Activated CD4-positive, alpha-beta T cell treated with anti-CD3 and anti-CD28 coated beads, Interleukin-2, Interleukin-6, amounts not matched to agents 100 ng/mL and 50 ng/mL, durations not matched to agents 16 hours and 8 hours (primary cell): Measurements from ENCODE around the gene NAB2.
A peak's percentile ranks its signal among the peaks of the same experiment; 100 is the strongest.
"Not testable (repeated sequence)": the region's sequence is repeated elsewhere in the genome, so short reads cannot be mapped to it uniquely, and the experiment has no call there.

Source experiments
- DNase-seq: peaks from one replicate; pipeline ENCODE4 v3.0.0-alpha.2; 2020

The NAB2 gene

DNA sequence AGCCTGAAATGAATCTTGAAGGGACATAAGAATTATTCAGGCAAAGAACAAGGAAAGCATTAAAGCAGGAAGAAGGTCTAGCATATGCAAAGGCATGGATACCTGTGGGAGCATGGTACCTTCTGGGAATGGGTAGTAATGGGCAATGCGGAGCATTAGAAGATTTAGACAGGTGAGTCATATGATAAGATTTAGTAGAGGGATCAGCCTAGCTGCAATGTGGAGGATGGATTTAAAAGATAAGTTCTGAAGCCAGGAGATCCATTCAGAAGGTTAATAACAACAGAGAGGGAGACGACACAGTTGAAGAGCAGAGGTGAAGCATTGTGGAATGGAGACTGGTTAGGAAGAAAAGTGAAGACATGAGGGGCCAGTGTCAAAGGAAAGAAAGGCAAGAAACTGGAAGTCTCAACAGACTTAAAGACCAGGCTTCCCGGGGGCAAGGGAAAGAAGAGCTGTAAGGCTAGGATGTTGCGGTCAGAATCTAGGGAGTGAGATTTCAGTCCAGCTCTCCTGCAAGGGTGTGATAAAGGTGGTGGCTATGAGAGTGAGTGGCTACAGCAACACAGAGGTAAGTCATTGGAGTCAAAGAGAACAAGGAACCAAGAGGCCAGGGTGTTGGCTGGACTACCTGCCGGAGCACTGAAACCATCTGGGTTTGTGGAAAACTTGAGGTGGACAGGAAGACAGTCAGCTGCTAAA, 27.8 kb downstream of the NAB2 start:
- DNase-seq: no peak

DNA sequence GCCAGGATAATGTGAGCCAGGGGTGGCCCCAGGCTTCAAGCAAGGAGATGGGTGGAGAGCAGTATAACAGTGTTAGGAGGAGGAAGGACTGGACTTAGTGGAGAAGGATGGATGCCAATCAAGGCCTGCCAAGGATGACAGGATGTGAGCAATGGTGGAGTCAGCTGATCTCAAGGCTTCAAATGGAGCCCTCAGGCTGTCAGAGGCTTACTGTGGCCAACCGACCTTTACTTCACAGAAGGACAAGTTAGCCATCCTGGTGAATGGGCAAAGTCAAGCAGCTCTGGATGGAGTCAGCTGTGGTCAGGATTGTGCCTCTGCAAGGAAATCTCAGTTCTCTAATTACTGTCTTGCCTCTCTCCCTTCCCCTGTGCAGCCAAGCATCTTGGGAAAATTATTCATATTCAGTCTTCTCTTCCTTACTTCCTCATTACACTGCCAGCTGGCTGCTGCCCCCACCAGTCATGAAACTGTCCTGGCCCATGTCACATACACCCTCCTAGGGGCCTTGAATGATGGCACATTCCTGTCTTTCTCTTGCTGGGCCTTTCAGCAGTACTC, 29.9 kb downstream of the NAB2 start:
- DNase-seq: no peak

DNA sequence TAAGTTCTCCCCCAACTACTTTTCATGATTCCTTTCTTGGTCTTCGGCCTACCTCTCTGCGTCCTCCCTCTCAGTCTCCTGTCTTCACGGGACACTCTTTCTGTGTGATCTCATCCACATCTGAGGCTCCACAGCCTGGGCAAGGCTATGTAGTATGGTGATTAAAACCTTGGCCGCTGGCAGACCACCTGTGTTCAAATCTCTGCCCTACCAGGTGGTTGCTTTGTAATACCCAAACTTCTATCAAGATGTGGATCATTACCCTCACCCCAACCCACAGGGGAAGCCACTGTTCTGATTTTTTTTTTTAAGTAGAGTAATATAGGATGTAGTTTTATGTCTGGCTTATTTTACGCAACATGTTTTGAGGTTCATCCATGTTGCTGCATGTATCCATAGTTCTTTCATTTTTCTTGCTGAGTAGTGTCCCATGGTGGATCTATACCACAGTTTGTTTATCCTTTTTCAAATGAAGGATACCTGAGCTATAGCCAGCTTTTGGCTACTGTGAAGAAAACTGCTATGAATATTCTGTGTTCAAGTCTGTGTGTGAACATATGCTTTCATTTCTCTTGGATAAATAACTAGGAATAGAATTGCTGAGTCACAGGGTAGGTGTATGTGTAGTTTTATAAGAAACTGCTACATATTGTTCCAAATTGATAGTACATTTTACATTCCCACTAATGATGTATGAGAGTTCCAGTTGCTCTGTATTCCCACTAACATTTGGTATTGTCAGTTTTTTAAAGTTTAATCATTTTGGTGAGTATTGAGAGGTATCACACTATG, 30.6 kb downstream of the NAB2 start:
- DNase-seq: no peak

DNA sequence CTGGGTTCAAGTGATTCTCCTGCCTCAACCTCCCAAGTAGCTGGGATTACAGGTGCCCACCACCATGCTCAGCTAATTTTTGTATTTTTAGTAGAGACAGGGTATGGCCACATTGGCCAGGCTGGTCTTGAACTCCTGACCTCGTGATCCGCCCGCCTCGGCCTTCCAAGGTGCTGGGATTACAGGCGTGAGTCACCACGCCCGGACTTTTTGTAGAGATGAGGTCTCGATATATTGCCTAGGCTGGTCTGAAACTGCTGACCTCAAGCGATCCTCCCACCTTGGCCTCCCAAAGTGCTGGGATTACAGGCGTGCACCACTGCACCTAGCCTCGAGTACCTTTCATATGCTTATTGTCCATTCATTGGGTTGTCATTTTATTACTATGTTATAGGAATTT, 31.8 kb downstream of the NAB2 start:
- not testable (repeated sequence) for DNase-seq

DNA sequence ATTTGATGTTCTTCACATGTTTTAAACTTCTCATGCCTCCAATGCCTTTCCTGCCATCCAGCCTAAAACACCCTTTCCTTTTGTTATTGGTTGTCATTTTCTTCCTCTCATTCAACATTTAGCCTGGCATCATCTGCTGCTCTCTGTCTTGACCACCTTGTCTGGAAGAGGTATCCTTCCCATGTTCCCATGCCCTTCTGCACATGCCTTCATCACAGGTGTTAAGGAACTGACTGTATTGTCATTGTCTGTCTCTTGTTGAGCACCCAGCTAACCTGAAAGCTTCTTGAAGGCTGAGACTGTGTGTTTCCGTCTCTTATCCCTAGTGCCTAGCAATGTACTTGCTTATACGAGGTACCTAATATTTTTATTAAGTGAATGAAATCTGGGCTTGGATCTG, 34.9 kb downstream of the NAB2 start:
- DNase-seq: no peak

- DNase-seq: peak; percentile 87
Measured at GRCh38 chr12:57124261-57124877, 35.5 kb downstream of the NAB2 start.

DNA sequence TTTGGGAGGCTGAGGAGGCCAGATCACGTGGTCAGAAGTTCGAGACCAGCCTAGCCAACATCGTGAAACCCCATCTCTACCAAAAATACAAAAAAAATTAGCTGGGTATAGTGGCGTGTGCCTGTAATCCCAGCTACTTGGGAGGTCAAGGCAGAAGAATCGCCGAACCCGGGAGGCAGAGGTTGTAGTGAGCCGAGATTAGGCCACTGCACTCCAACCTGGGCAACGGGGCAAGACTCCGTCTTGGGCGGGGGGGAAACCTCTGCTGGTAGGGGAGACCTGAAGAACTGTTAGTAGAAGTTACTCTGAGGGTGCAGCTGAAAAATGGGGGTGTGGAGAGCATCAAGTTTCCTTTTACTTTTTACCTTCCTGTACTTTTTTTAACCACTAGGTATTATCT, 37.1 kb downstream of the NAB2 start:
- DNase-seq: no peak

DNA sequence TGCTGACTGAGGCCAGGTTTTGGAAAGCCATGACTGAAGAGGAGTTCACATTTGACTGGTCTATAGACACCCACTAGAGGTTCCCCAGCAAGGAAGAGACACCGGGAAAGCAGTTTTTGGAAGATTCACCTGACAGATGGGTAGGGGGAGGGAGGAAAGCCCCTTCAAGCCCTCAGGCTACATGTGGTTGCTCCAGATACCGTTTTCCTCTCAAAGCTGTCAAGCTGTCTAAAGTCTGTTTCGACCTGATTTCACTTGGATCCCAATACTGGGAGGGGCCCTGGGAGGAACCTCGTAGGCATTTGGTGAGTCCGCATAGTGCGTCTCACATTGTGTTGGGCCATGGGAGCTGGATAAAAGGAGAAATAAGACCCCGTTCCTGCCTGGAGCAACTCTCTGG, 37.6 kb downstream of the NAB2 start:
- no peak for DNase-seq

DNA sequence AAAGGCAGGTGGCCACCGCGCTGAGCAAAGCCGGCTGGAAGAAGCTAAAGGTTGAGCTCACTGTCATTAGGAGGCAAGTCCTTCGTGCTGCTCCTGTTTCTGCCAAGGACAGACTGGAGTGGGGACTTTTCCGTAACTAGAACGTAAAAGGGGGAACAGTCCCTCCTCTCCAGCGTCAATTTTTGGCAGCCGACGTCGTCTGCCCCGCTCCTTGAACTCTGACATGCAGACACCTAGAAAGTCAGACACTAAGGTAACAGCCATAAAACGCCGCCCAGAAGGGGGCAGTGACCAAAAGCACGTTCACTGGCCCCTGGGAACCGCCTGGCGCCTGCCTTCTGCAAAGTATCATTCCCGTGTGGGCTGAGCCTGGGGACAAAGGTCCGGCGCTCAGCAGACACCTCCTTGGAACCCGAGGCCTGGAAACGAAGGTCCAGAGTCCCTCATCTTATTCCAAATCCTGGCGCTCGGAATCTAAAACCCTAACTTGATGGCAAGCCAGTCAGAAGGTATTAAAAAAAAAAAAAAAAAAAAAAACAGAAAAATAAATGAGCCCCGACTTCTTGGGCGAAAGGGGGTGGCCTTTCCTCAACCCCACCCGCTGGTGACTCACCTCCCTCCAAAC, 38.3 kb downstream of the NAB2 start:
- peak; percentile 26 for DNase-seq

- peak; percentile 67 for DNase-seq
Measured at GRCh38 chr12:57127726-57128518, 39.0 kb downstream of the NAB2 start, which contains the start of gene LRP1. TSS of gene LRP1 (plus strand) at chr12:57128483. CDS start at chr12:57128965, 482 bp downstream.

- DNase-seq: no peak
Measured at GRCh38 chr12:57128519-57129247, 39.8 kb downstream of the NAB2 start.

DNA sequence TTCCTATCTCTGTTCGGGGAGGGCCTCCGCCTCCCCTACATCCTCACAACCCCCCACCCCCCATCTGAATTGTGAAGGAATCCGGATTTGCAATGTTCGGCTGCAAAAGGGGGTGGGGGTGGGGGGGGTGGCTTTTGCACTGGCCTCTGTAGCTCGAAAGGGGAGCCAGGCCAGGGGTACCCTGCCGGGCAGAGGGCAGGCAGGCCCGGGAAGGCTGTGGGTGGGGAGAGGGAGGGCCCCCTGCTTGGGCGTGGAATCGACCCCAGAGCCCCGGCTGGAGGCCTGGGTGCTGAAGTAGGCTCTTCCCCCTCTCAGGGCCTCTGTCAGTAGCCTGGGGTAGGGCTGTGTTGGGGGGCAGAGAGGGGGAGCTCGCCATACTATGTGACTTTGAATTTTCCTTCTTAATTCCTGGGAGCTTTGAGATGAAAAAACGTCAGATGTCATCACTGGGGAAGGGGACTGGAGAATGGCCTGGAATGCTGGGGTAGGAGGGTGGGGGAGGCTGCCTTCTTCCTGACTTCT, 40.5 kb downstream of the NAB2 start:
- no peak for DNase-seq

DNA sequence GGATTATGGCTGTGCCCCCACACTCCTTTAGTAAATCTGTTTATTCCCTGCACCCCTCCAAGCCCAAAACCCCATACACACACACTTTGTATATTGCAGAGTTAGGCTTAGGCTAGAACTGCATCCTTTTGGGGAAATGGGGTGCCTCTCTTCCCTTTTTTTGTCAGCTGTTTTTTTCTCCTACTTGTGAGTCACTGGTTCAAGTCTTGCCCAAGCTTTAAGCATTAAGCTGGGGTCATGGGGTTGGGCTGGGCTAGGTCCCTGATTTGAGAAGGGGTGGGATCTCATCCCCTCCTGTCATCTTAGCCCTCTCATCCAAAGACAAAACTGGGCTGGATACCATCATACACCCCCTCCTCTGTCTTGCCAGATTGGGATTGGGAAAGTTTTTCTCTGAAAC, 41.0 kb downstream of the NAB2 start:
- DNase-seq: no peak

- DNase-seq: no peak
Measured at GRCh38 chr12:57130941-57131340, 42.0 kb downstream of the NAB2 start.

DNA sequence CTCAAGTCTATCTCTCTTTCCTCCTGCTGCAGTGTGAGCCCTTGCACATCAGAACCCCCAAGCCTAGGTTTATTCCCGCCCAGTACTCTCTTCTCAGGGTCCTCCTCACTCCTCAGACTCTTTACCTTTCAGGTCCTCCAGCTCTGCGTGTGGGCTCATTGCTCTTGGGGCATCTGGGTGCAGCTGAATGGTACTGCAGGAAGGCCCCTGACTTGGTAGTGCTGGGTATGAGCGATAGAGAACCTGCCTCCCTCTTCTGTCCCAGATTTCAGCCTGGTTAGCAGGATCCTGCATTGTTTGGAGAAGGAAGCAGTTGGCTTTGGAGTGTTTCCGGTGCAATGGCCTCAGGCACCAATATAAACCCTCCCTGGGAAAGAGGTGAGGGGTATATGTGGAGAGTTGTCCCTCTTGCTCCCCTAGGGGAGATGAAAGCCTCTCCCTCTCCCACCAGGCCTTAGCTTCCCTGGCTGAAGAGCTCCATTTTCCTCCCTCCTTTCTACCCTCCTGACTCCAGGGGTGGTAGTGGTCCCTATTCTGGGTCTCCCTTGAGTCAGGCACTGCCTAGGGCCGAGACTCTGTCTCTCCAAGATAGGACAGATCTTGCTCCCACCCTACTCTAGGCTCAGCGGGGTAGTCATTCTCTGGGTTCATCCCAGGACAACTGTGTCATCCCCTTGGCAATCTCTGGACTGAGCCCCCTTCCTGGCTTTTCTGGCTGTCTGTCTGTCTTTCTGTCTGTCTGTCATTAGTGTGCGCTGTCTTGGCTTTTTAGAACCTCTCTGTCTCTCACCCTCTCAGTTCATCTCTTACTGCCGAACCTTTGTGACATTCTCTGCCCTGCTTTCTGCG, 43.2 kb downstream of the NAB2 start:
- DNase-seq: no peak

GRCh38 chr12:57133013-57133569, 44.2 kb downstream of the NAB2 start:
- DNase-seq: no peak

GRCh38 chr12:57133916-57134315, 45.0 kb downstream of the NAB2 start:
- DNase-seq: no peak

GRCh38 chr12:57134949-57135348, 46.0 kb downstream of the NAB2 start:
- DNase-seq: no peak

DNA sequence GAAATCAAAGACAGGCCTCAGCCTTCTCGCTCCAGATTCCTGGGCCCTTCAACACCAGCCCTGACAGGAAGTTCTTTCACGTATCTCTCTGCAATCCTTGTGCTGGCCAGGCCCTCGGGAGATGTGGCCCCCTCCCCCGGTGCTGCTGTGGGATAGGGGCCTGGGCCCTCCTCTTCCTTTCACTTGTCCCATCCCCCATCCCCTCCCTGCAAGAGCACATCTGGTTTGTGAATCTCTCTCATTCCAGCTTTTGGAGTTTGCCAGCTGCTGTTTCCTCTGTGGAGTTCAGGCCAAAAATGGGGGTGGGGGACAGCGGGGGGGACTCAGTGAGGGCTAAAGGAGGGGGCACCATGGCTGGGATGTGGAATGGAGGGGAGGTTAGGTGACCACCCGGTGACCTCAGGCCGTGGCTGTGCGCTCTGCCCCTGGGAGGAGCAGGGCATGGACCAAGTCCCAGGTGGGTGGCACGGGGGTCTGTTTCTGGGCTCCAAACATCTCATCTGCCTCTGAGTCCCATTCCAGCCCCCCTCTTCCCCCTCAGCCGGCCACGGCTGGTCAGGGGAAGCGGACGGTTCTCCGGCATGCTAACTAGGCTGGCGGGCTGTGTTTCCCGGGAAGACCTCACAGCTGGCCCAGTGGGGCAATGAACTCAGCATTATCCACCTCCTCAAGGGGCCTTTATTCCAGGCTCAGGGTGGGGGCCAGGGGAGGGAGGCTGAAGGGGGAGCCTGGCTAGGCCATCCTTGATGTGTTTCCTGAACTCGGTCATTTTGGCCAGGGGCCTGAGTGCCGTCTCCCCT, 46.8 kb downstream of the NAB2 start:
- DNase-seq: no peak
